ENCODE data around the gene FGF12.

GRCh38 chr3:192651836-192652512 is 75.4 kb downstream of the FGF12 start:
- no peak for TF ChIP-seq CTCF (IDR thresholded peaks at IDR 0.05)
- TF ChIP-seq POLR2A (IDR thresholded peaks at IDR 0.05), result no peak
